HCT116 (cell line): ENCODE results near the gene GFI1B. TPM values are rescaled to one million over a fixed set of nuclear protein-coding genes. Genes with fewer than 3 reads are reported as not detected.

ENCODE experiments used
- ATAC-seq: fragments of 200-7000 bp; cut with Tn5 transposase; 2 replicates; pipeline ENCODE4 v1.9.1; 2020; ENCODE audit warnings: mild to moderate bottlenecking, moderate library complexity
- BruUV-seq: library from RNA; stranded (reverse); fragments of 400-500 nt; replicated peaks from 2 replicates; lab custom pipeline; 2021; lab: Mats Ljungman, UMichigan
- CTCF ChIA-PET: fragments of 300-600 bp; sonication (Branson Sonifier 250); formaldehyde crosslinking; loops from one replicate; lab custom pipeline; 2021; ENCODE audit warnings: antibody characterized with exemption; lab: Charles Lee
- POLR2A ChIA-PET: fragments of 300-600, 350-600 bp; sonication (Branson Sonifier 250); formaldehyde crosslinking; loops from one replicate; lab custom pipeline; 2021; ENCODE audit warnings: antibody characterized with exemption; lab: Charles Lee
- RAD21 ChIA-PET, 2 experiments: fragments of 300-600 bp; sonication (Branson Sonifier 250); formaldehyde crosslinking; loops; one replicate each; lab custom pipeline; 2023; ENCODE audit warnings: low total read pairs in 2 of 2; ENCODE audit not compliant: uncharacterized antibody in 2 of 2, unreplicated experiment in 2 of 2, low non-redundant PET in 1 of 2; lab: Charles Lee
- DNase-seq: peaks from one replicate; pipeline ENCODE4 v3.0.0-alpha.2; 2010; ENCODE audit warnings: low read depth, low spot score
- H2AFZ ChIP-seq: fragments of 200-600 bp; shearing (Covaris generic), sonication (generic); 2 replicates; pipeline ENCODE4 v1.6.1; 2017; ENCODE audit warnings: low read depth, mixed run types, mixed read lengths, antibody characterized with exemption, low read length; ENCODE audit not compliant: poor library complexity, severe bottlenecking
- H3K27ac ChIP-seq: 2 replicates; pipeline ENCODE4 v1.5.1; 2012; ENCODE audit warnings: low read depth, low read length
- H3K27me3 ChIP-seq: fragments of 200-600 bp; sonication (generic); 2 replicates; pipeline ENCODE4 v1.6.1; 2016; ENCODE audit warnings: mixed run types, low read length, mixed read lengths; ENCODE audit not compliant: insufficient read depth
- H3K36me3 ChIP-seq, 2 experiments: fragments of 200-500 bp in 1 of 2; fragments of 200-600 bp in 1 of 2; sonication (Bioruptor generic) in 1 of 2; sonication (generic) in 1 of 2; 2 replicates each; pipeline versions ENCODE4 v1.5.1 to v1.6.1; 2014 to 2016; ENCODE audit warnings: low read length in 2 of 2, inconsistent platforms in 1 of 2, mixed read lengths in 1 of 2, mixed run types in 1 of 2; ENCODE audit not compliant: insufficient read depth in 2 of 2, control insufficient read depth in 1 of 2
- H3K4me1 ChIP-seq, 2 experiments: fragments of 200-600 bp in 1 of 2; sonication (generic) in 1 of 2; 2 replicates each; pipeline versions ENCODE4 v1.5.1 to v1.6.1; 2012 to 2017; ENCODE audit warnings: low read length in 2 of 2, inconsistent platforms in 1 of 2, mild to moderate bottlenecking in 1 of 2, mixed read lengths in 1 of 2, mixed run types in 1 of 2, moderate library complexity in 1 of 2; ENCODE audit not compliant: insufficient read depth in 2 of 2, control insufficient read depth in 1 of 2
- H3K4me2 ChIP-seq: fragments of 200-600 bp; sonication (generic); 2 replicates; pipeline ENCODE4 v1.6.1; 2017; ENCODE audit warnings: mixed run types, low read length, mixed read lengths
- H3K4me3 ChIP-seq, 2 experiments: fragments of 200-600 bp in 1 of 2; sonication (generic) in 1 of 2; replicated peaks in 1 of 2; 2 replicates each; pipeline ENCODE4 v1.5.1; 2011 to 2016; ENCODE audit warnings: low read length in 2 of 2, control low read depth in 1 of 2, low read depth in 1 of 2, mild to moderate bottlenecking in 1 of 2, mixed read lengths in 1 of 2, mixed run types in 1 of 2
- H3K79me2 ChIP-seq: fragments of 200-600 bp; sonication (generic); 2 replicates; pipeline ENCODE4 v1.6.1; 2017; ENCODE audit warnings: mild to moderate bottlenecking, mixed run types, low read length, moderate library complexity, mixed read lengths; ENCODE audit not compliant: insufficient read depth
- H3K9ac ChIP-seq: fragments of 200-600 bp; sonication (generic); 2 replicates; pipeline ENCODE4 v1.6.1; 2016; ENCODE audit warnings: low read length, mixed read lengths
- H3K9me2 ChIP-seq: fragments of 200-600 bp; sonication (generic), shearing (Covaris generic); 2 replicates; pipeline ENCODE4 v1.6.1; 2017; ENCODE audit warnings: mixed run types, mild to moderate bottlenecking, moderate library complexity; ENCODE audit not compliant: insufficient read depth
- H3K9me3 ChIP-seq, 2 experiments: fragments of 200-500 bp in 1 of 2; fragments of 200-600 bp in 1 of 2; sonication (Bioruptor generic) in 1 of 2; sonication (generic) in 1 of 2; 2 replicates each; pipeline ENCODE4 v1.6.1; 2014 to 2017; ENCODE audit warnings: low read length in 2 of 2, mixed read lengths in 2 of 2, inconsistent platforms in 1 of 2, low read depth in 1 of 2, mild to moderate bottlenecking in 1 of 2, mixed run types in 1 of 2, moderate library complexity in 1 of 2; ENCODE audit not compliant: control insufficient read depth in 1 of 2, insufficient read depth in 1 of 2
- H4K20me1 ChIP-seq: fragments of 200-600 bp; sonication (generic), shearing (Covaris generic); 2 replicates; pipeline ENCODE4 v1.6.1; 2017; ENCODE audit warnings: mixed run types, mild to moderate bottlenecking, moderate library complexity; ENCODE audit not compliant: insufficient read depth
- ATF3 ChIP-seq: IDR thresholded peaks from 2 replicates; pipeline ENCODE4 v1.6.1; 2012
- CTCF ChIP-seq, 3 experiments: fragments of 200-600 bp in 1 of 3; sonication (generic) in 1 of 3; IDR thresholded peaks in 2 of 3; conservative IDR thresholded peaks in 1 of 3; 2 replicates each; pipeline ENCODE4 v1.5.1; 2012 to 2017; ENCODE audit warnings: low read depth in 2 of 3, low read length in 2 of 3, antibody characterized with exemption in 1 of 3, borderline replicate concordance in 1 of 3, control low read depth in 1 of 3, mild to moderate bottlenecking in 1 of 3, mixed read lengths in 1 of 3, mixed run types in 1 of 3, moderate library complexity in 1 of 3; ENCODE audit not compliant: insufficient read depth in 1 of 3
- EGR1 ChIP-seq: IDR thresholded peaks from 2 replicates; pipeline ENCODE4 v1.6.1; 2012; ENCODE audit warnings: low read depth
- SIN3A ChIP-seq: IDR thresholded peaks from 2 replicates; pipeline ENCODE4 v1.6.1; 2012; ENCODE audit warnings: low read depth
- intact Hi-C: fragments of 100-400 bp; cut with micrococcal nuclease; formaldehyde crosslinking; loops from 2 replicates; pipeline ENCODE4 v1.10.0; 2022
- total RNA-seq: library from RNA; stranded (reverse); gene quantifications from one replicate; pipeline ENCODE4 v1.2.1, GENCODE V29; 2021; ENCODE audit not compliant: unreplicated experiment

Gene GFI1B
- total RNA-seq, 1 experiment from 2014 or later, result 0.20 TPM

GRCh38 chr9:133028221-133028620 lies 49.7 kb downstream of the GFI1B start:
- H3K27ac ChIP-seq, result no peak overlapping the region
- H3K9me3 ChIP-seq, result no peaks in the 10 kb centered on the region
- CTCF ChIA-PET, result no interaction called here
- intact Hi-C loops, result no loop called here
- no peak overlapping the region for H2AFZ ChIP-seq
- peaks cover 28% of the 10 kb centered on the region for H3K79me2 ChIP-seq
- DNase-seq (no peak), ATAC-seq (no peak)
- no peaks in the 10 kb centered on the region for H3K9me2 ChIP-seq
- H3K9ac ChIP-seq, result no peak overlapping the region
- peaks cover 3 to 17% of the 10 kb centered on the region in 2 experiments; a peak in 3 of 4 replicates for H3K4me1 ChIP-seq
- no peaks in the 10 kb centered on the region for H4K20me1 ChIP-seq
- RAD21 ChIA-PET, result no interaction called here
- peaks cover 3 to 7% of the 10 kb centered on the region in 2 experiments; a peak in 1 of 4 replicates for H3K36me3 ChIP-seq
- H3K27me3 ChIP-seq, result no peaks in the 10 kb centered on the region
- TF ChIP-seq CTCF (IDR thresholded peaks at IDR 0.05 in 2 of 3, conservative IDR thresholded peaks at IDR 0.05 in 1 of 3; ENCODE audit: borderline replicate concordance in 1 of 3, insufficient read depth in 1 of 3, low read depth in 2 of 3, low read length in 2 of 3), result no peak
- POLR2A ChIA-PET, result no interaction called here
- no peak overlapping the region for H3K4me2 ChIP-seq
- BruUV-seq, result TSS peak; percentile 28
- H3K4me3 ChIP-seq, result no peak overlapping the region

GRCh38 chr9:133029994-133030316 lies 51.5 kb downstream of the GFI1B start:
- Histone ChIP-seq H2AFZ (no peak overlapping the region), H3K9me2 (no peaks in the 10 kb centered on the region), H3K79me2 (peaks cover 46% of the 10 kb centered on the region), H3K27me3 (no peaks in the 10 kb centered on the region), H4K20me1 (no peaks in the 10 kb centered on the region), H3K9ac (peak overlapping the region; percentile 79), H3K4me3 (peak overlapping the region; percentile 78 to 98), H3K4me1 (peaks cover 3 to 17% of the 10 kb centered on the region in 2 experiments; a peak in 3 of 4 replicates), H3K9me3 (no peaks in the 10 kb centered on the region), H3K4me2 (peak overlapping the region; percentile 84), H3K36me3 (peaks cover 4 to 12% of the 10 kb centered on the region in 2 experiments; a peak in 1 of 4 replicates), H3K27ac (peak overlapping the region; percentile 82)
- DNase-seq, result no peak
- intact Hi-C loops, result no loop called here
- RAD21 ChIA-PET, result no interaction called here
- peak; percentile 19 for ATAC-seq
- CTCF ChIA-PET, result interaction anchor here (0.8 to 1.8 kb wide), 5 partner anchors 8 to 209 kb away, joined by 3 to 47 read pairs (median 6); no protein-coding TSS in a partner anchor
- TF ChIP-seq ATF3 (no peak), EGR1 (no peak), SIN3A (peak; percentile 31; the same call in 1 of the 2 replicates)
- TF ChIP-seq, all 23 proteins: peak for 1
- TSS peak; percentile 95 for BruUV-seq
- POLR2A ChIA-PET, result interaction anchor here (0.6 to 1.7 kb wide), 10 partner anchors 8 to 114 kb away, joined by 3 to 19 read pairs (median 3); partner anchors contain the start of gene TSC1
